Measurements from ENCODE around the gene DGKI.

DGKI gene

GRCh38 chr7:137611606-137612005, 235.2 kb downstream of the DGKI start:
- Histone ChIP-seq H3K4me3 (IDR thresholded peaks at IDR 0.05; ENCODE audit: insufficient read depth, low read depth, low read length) (no peak overlapping the region), H2AFZ (ENCODE audit: low read depth) (no peak overlapping the region), H3K9ac (no peak overlapping the region), H3K27me3 (ENCODE audit: insufficient read depth, low read depth) (no peaks in the 10 kb centered on the region), H3K4me2 (no peak overlapping the region), H4K20me1 (ENCODE audit: insufficient read depth) (no peaks in the 10 kb centered on the region), H3K4me1 (ENCODE audit: low read depth, poor library complexity, severe bottlenecking) (no peaks in the 10 kb centered on the region), H3K36me3 (ENCODE audit: insufficient read depth) (no peaks in the 10 kb centered on the region), H3K27ac (no peak overlapping the region), H3K79me2 (ENCODE audit: insufficient read depth, low read depth) (no peaks in the 10 kb centered on the region)
- no peak for TF ChIP-seq CTCF (conservative IDR thresholded peaks at IDR 0.05; ENCODE audit: low read depth, low read length)

- Histone ChIP-seq H3K9ac (no peak overlapping the region), H3K79me2 (ENCODE audit: insufficient read depth, low read depth) (no peaks in the 10 kb centered on the region), H3K36me3 (ENCODE audit: insufficient read depth) (no peaks in the 10 kb centered on the region), H3K27ac (no peak overlapping the region), H3K27me3 (ENCODE audit: insufficient read depth, low read depth) (no peaks in the 10 kb centered on the region), H3K4me1 (ENCODE audit: low read depth, poor library complexity, severe bottlenecking) (no peaks in the 10 kb centered on the region), H4K20me1 (ENCODE audit: insufficient read depth) (no peaks in the 10 kb centered on the region), H3K4me2 (no peak overlapping the region), H2AFZ (ENCODE audit: low read depth) (no peak overlapping the region), H3K4me3 (IDR thresholded peaks at IDR 0.05; ENCODE audit: insufficient read depth, low read depth, low read length) (no peak overlapping the region)
- no peak for TF ChIP-seq CTCF (conservative IDR thresholded peaks at IDR 0.05; ENCODE audit: low read depth, low read length)
Measured at GRCh38 chr7:137609500-137609899, 237.3 kb downstream of the DGKI start.

GRCh38 chr7:137606061-137606674, 240.6 kb downstream of the DGKI start:
- no peak overlapping the region for H3K27ac ChIP-seq
- no peak overlapping the region for H3K9ac ChIP-seq
- H4K20me1 ChIP-seq (ENCODE audit: insufficient read depth) = no peaks in the 10 kb centered on the region

GRCh38 chr7:137603043-137603442, 243.7 kb downstream of the DGKI start:
- Histone ChIP-seq H3K27ac (no peak overlapping the region), H3K9ac (no peak overlapping the region), H3K27me3 (ENCODE audit: insufficient read depth, low read depth) (no peaks in the 10 kb centered on the region), H3K4me2 (no peak overlapping the region), H2AFZ (ENCODE audit: low read depth) (no peak overlapping the region), H3K4me1 (ENCODE audit: low read depth, poor library complexity, severe bottlenecking) (no peaks in the 10 kb centered on the region), H4K20me1 (ENCODE audit: insufficient read depth) (no peaks in the 10 kb centered on the region), H3K36me3 (ENCODE audit: insufficient read depth) (no peaks in the 10 kb centered on the region), H3K79me2 (ENCODE audit: insufficient read depth, low read depth) (no peaks in the 10 kb centered on the region), H3K4me3 (IDR thresholded peaks at IDR 0.05; ENCODE audit: insufficient read depth, low read depth, low read length) (no peak overlapping the region)
- TF ChIP-seq CTCF (conservative IDR thresholded peaks at IDR 0.05; ENCODE audit: low read depth, low read length) = no peak

More at GRCh38 chr7:137606061-137606674, 240.6 kb downstream of the DGKI start:
- TF ChIP-seq CTCF (conservative IDR thresholded peaks at IDR 0.05; ENCODE audit: low read depth, low read length) = peak; percentile 86
- H3K4me3 ChIP-seq (IDR thresholded peaks at IDR 0.05; ENCODE audit: insufficient read depth, low read depth, low read length) = no peak overlapping the region
- H3K4me2 ChIP-seq = no peak overlapping the region
- no peak overlapping the region for H2AFZ ChIP-seq (ENCODE audit: low read depth)
- no peaks in the 10 kb centered on the region for H3K4me1 ChIP-seq (ENCODE audit: low read depth, poor library complexity, severe bottlenecking)
- H3K27me3 ChIP-seq (ENCODE audit: insufficient read depth, low read depth) = no peaks in the 10 kb centered on the region
- H3K79me2 ChIP-seq (ENCODE audit: insufficient read depth, low read depth) = no peaks in the 10 kb centered on the region
- H3K36me3 ChIP-seq (ENCODE audit: insufficient read depth) = no peaks in the 10 kb centered on the region

Data from KMS-11 (cell line).